NCI-H2227 (cell line): ENCODE data around the gene ERMN.
A peak's percentile ranks its signal among the peaks of the same experiment; 100 is the strongest.
"Not testable (repeated sequence)": the region's sequence is repeated elsewhere in the genome, so short reads cannot be mapped to it uniquely, and the experiment has no call there.

Experiments
- DNase-seq: peaks from one replicate; lab custom pipeline; 2025; ENCODE audit not compliant: unreplicated experiment; lab: John Stamatoyannopoulos, UW

ERMN gene

GRCh38 chr2:157301307-157301706 lies 24.3 kb downstream of the ERMN start:
- no peak for DNase-seq

- no peak for DNase-seq
Measured at GRCh38 chr2:157296958-157297357, 28.7 kb downstream of the ERMN start.

GRCh38 chr2:157296490-157296889 lies 29.1 kb downstream of the ERMN start:
- DNase-seq = no peak

- no peak for DNase-seq
Measured at GRCh38 chr2:157292853-157293252, 32.8 kb downstream of the ERMN start.

GRCh38 chr2:157291018-157291417 lies 34.6 kb downstream of the ERMN start:
- no peak for DNase-seq

GRCh38 chr2:157290525-157290924 lies 35.1 kb downstream of the ERMN start:
- DNase-seq = no peak

- no peak for DNase-seq
Measured at GRCh38 chr2:157287160-157287559, 38.5 kb downstream of the ERMN start.

GRCh38 chr2:157283468-157283867 lies 42.2 kb downstream of the ERMN start:
- DNase-seq = peak; percentile 85

- no peak for DNase-seq
Measured at GRCh38 chr2:157281316-157281715, 44.3 kb downstream of the ERMN start.

- DNase-seq = not testable (repeated sequence)
Measured at GRCh38 chr2:157279311-157279710, 46.3 kb downstream of the ERMN start.

- no peak for DNase-seq
Measured at GRCh38 chr2:157271590-157272203, 53.9 kb downstream of the ERMN start.

GRCh38 chr2:157269922-157270321 lies 55.7 kb downstream of the ERMN start:
- DNase-seq = no peak

GRCh38 chr2:157269060-157269459 lies 56.6 kb downstream of the ERMN start:
- DNase-seq = no peak
